ENCODE results near the gene NCOR2. TPM values are rescaled to one million over a fixed set of nuclear protein-coding genes. Genes with fewer than 3 reads are reported as not detected.

NCOR2 gene
- total and polyA plus RNA-seq, 2 of the 8 experiments (the other 6 are each of a cell fraction or from before 2014, with no cell fraction given), result 14.8 to 275 TPM

DNA sequence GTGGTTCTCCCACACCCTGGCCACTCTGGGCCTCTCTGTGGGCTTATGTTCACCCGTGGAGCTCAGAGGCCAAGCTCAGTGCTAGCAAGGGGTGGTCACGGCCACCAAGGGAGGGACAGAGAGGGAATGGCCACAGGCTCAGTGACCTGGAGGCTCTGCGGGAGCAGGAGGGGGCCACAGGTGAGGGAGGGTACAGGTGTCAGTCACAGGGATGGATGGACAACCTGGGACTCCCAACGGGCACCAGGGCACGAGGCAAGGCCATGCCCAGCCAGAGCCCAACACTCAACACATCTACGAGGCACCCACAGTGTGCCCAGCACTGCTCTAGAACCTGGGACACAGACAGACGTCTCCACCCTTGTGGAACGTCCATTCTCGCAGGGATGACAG lies 11.3 kb downstream of the NCOR2 start:
- no peak for TF ChIP-seq POLR2AphosphoS5 (IDR thresholded peaks at IDR 0.05; ENCODE audit: low read depth, low read length)
- no peak for TF ChIP-seq RAD21 (IDR thresholded peaks at IDR 0.05 in 1 of 2, conservative IDR thresholded peaks at IDR 0.05 in 1 of 2; ENCODE audit: low read depth in 2 of 2, low read length in 2 of 2)
- no peak for TF ChIP-seq CHD1 (IDR thresholded peaks at IDR 0.05; ENCODE audit: low read depth, low read length)
- no peak for TF ChIP-seq YY1 (IDR thresholded peaks at IDR 0.05; ENCODE audit: low read depth, low read length)
- no peak for TF ChIP-seq MAFK (IDR thresholded peaks at IDR 0.05; ENCODE audit: low read depth, low read length)
- no peak for TF ChIP-seq SIN3A (conservative IDR thresholded peaks at IDR 0.05 in 1 of 2, IDR thresholded peaks at IDR 0.05 in 1 of 2; ENCODE audit: low read depth in 1 of 2, low read length in 2 of 2)
- TF ChIP-seq CBX8 (IDR thresholded peaks at IDR 0.05; ENCODE audit: borderline replicate concordance, low read depth, low read length), result no peak
- no peak for TF ChIP-seq KDM4A (IDR thresholded peaks at IDR 0.05; ENCODE audit: low read depth, low read length, severe bottlenecking)
- no peak for TF ChIP-seq PHF8 (conservative IDR thresholded peaks at IDR 0.05; ENCODE audit: low read depth, low read length)
- no peak for TF ChIP-seq FOSL1 (IDR thresholded peaks at IDR 0.05; ENCODE audit: insufficient read depth, low read depth, low read length)
- TF ChIP-seq HDAC2 (IDR thresholded peaks at IDR 0.05; ENCODE audit: borderline replicate concordance in 1 of 2, low read depth in 2 of 2, low read length in 2 of 2), result no peak
- no peak for TF ChIP-seq SP1 (IDR thresholded peaks at IDR 0.05; ENCODE audit: low read depth, low read length)
- Histone ChIP-seq H2BK12ac (ENCODE audit: low read depth, low read length) (0 out of 2 replicates have a peak overlapping the region, but pooled peaks have one; percentile 50), H3K9ac (replicated peaks in 1 of 4; ENCODE audit: extremely low read depth in 1 of 4, low read depth in 3 of 4, low read length in 3 of 4) (no peak overlapping the region), H3K36me3 (ENCODE audit: control insufficient read depth in 2 of 4, insufficient read depth in 4 of 4, low read length in 3 of 4) (no peaks in the 10 kb centered on the region), H4K8ac (ENCODE audit: extremely low read depth, insufficient read depth, low read length) (no peak overlapping the region; the same call in 1 of the 2 replicates), H3K27ac (ENCODE audit: low read depth, low read length) (0 out of 2 replicates have a peak overlapping the region, but pooled peaks have one; percentile 36), H4K5ac (ENCODE audit: insufficient read length, low read depth, low read length) (no peak overlapping the region), H3K27me3 (replicated peaks in 1 of 4; ENCODE audit: control insufficient read depth in 3 of 4, extremely low read depth in 1 of 4, insufficient read depth in 3 of 4, low read length in 3 of 4) (no peaks in the 10 kb centered on the region), H3K4me2 (ENCODE audit: insufficient read depth in 1 of 2, low read depth in 2 of 2, low read length in 2 of 2) (no peak overlapping the region), H3K79me1 (ENCODE audit: low read depth, low read length) (peaks cover 19% of the 10 kb centered on the region), H3K14ac (ENCODE audit: insufficient read length) (no peak overlapping the region), H2AK5ac (ENCODE audit: low read depth, low read length) (peak overlapping the region; percentile 40; the same call in 1 of the 2 replicates), H3K9me3 (ENCODE audit: insufficient read depth in 2 of 2, low read depth in 1 of 2, low read length in 1 of 2) (no peaks in the 10 kb centered on the region), H3K4me3 (ENCODE audit: extremely low read depth in 1 of 4, insufficient read depth in 2 of 4, low read depth in 3 of 4, low read length in 4 of 4) (no peak overlapping the region), H2BK15ac (ENCODE audit: low read length) (no peak overlapping the region), H3K4me1 (replicated peaks in 1 of 4; ENCODE audit: control insufficient read depth in 3 of 4, insufficient read depth in 4 of 4, low read length in 3 of 4) (peaks cover 10 to 41% (median 28%) of the 10 kb centered on the region in 4 experiments), H3K18ac (ENCODE audit: extremely low read depth, low read length) (no peak overlapping the region), H2BK20ac (ENCODE audit: low read length) (no peak overlapping the region), H4K20me1 (replicated peaks in 1 of 2; ENCODE audit: control insufficient read depth in 1 of 2, insufficient read depth in 2 of 2, low read length in 2 of 2) (peaks cover 46 to 63% of the 10 kb centered on the region in 2 experiments), H3K23ac (ENCODE audit: insufficient read length) (no peak overlapping the region), H2BK120ac (replicated peaks; ENCODE audit: low read depth, low read length) (no peak overlapping the region), H3K4ac (replicated peaks; ENCODE audit: insufficient read length, low read depth, low read length) (no peak overlapping the region), H3K56ac (replicated peaks; ENCODE audit: insufficient read length, low read depth, low read length) (no peak overlapping the region), H3K79me2 (ENCODE audit: control insufficient read depth in 1 of 2, insufficient read depth in 2 of 2, low read length in 2 of 2) (peaks cover 70 to 100% of the 10 kb centered on the region in 2 experiments), H4K91ac (replicated peaks; ENCODE audit: insufficient read length, low read length) (peak overlapping the region; percentile 48), H3K23me2 (ENCODE audit: low read depth, low read length) (no peaks in the 10 kb centered on the region), H2AFZ (ENCODE audit: low read length) (no peak overlapping the region), H2BK5ac (ENCODE audit: low read depth, low read length) (peak overlapping the region; percentile 44; the same call in 1 of the 2 replicates)
- DNase-seq (ENCODE audit: low read depth in 1 of 2, low spot score in 2 of 2) (no peak), FAIRE-seq (no peak)
- ChIA-PET POLR2A (ENCODE audit: partially characterized antibody) (interaction anchor here (6.3 kb wide), 1 partner anchor 9 kb away, joined by 31 read pairs; no protein-coding TSS in a partner anchor), CTCF (ENCODE audit: partially characterized antibody) (interaction anchor here (1.3 to 1.9 kb wide), 4 partner anchors 45 to 216 kb away, joined by 3 to 6 read pairs (median 3); no protein-coding TSS in a partner anchor)
- WGBS, 2 experiments (ENCODE audit: extremely low coverage in 1 of 2, insufficient coverage in 1 of 2, insufficient read length in 1 of 2, insufficient replicate concordance in 2 of 2, low coverage in 1 of 2, low lambda C conversion rate in 2 of 2, missing lambda C conversion rate in 1 of 2), result 92% methylated on average over 9 of the region's 9 CpGs; no CpG with 5 or more reads in 1 of the 2 experiments

All from H1 (cell line).